ENCODE measurements around the gene CACNA2D3. TPM values are rescaled to one million over a fixed set of nuclear protein-coding genes. Genes with fewer than 3 reads are reported as not detected.

Gene CACNA2D3
- total RNA-seq, 1 experiment from 2014 or later, result not detected

DNA sequence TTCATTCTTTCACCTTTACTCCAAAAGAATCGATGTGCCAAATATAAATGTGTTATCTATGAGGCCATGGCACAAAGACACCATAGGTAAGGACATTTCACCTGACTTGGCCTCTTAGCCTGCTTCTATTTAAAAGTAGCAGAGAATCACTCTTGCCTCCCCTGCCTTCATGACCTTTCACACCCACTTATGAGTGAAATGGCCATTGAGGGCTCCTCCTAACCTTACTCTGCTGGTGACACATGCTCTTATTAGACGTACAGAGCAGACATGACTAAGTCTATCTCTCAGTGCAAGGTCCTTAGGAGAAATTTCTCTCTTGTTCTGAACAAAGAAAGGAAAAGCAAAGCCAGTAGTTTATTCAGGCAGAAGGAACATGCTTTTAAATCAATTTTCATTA, 654.8 kb downstream of the CACNA2D3 start:
- Histone ChIP-seq H3K27me3 (replicated peaks; ENCODE audit: control insufficient read depth, insufficient read depth, low read length) (no peaks in the 10 kb centered on the region), H3K4me3 (ENCODE audit: low read depth, low read length) (no peak overlapping the region), H3K9me3 (no peaks in the 10 kb centered on the region), H3K4me1 (no peaks in the 10 kb centered on the region), H3K36me3 (ENCODE audit: control insufficient read depth, insufficient read depth, low read length) (no peaks in the 10 kb centered on the region)
- Mint-ChIP-seq H3K4me3 (ENCODE audit: unreplicated experiment) (no peak overlapping the region), H3K9me3 (ENCODE audit: unreplicated experiment) (no peaks in the 10 kb centered on the region), H3K36me3 (ENCODE audit: insufficient read depth, unreplicated experiment) (no peaks in the 10 kb centered on the region), H3K27ac (ENCODE audit: unreplicated experiment) (no peak overlapping the region), H3K4me1 (ENCODE audit: low read depth, unreplicated experiment) (no peaks in the 10 kb centered on the region), H3K27me3 (ENCODE audit: insufficient read depth, unreplicated experiment) (peaks cover 20% of the 10 kb centered on the region)
- TF ChIP-seq, protein P1, sequence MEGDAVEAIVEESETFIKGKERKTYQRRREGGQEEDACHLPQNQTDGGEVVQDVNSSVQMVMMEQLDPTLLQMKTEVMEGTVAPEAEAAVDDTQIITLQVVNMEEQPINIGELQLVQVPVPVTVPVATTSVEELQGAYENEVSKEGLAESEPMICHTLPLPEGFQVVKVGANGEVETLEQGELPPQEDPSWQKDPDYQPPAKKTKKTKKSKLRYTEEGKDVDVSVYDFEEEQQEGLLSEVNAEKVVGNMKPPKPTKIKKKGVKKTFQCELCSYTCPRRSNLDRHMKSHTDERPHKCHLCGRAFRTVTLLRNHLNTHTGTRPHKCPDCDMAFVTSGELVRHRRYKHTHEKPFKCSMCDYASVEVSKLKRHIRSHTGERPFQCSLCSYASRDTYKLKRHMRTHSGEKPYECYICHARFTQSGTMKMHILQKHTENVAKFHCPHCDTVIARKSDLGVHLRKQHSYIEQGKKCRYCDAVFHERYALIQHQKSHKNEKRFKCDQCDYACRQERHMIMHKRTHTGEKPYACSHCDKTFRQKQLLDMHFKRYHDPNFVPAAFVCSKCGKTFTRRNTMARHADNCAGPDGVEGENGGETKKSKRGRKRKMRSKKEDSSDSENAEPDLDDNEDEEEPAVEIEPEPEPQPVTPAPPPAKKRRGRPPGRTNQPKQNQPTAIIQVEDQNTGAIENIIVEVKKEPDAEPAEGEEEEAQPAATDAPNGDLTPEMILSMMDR (IDR thresholded peaks at IDR 0.05; ENCODE audit: insufficient read depth in 1 of 2, low read depth in 1 of 2, low read length in 1 of 2, severe bottlenecking in 1 of 2, unreplicated experiment in 1 of 2), result no peak
- ChIA-PET POLR2A (no interaction called here), CTCF (no interaction called here)
- BruUV-seq (replicated peaks), result no TSS peak
- intact Hi-C loops (cut with micrococcal nuclease; ENCODE audit: unreplicated experiment), result no loop called here
- DNase-seq, result no peak

DNA sequence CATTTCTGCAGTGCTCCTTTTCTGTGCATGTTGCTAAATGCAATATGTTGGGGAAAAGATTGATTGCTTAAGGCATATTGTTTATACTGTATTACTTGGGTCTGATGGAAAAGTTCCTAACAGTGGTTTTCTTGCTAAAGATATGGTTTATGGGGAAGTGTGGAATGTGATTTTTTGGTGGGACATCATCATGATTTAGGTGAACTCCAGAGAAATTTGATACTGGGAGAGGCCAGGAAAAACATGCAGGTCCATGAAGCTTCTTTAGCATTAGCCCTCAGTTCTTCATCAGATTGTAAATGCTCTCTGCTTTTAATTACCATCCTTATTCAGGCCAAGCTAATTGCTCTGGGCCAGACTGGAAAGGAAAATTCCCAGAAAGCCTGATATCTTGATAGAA, 658.0 kb downstream of the CACNA2D3 start:
- Mint-ChIP-seq H3K9me3 (ENCODE audit: unreplicated experiment) (no peaks in the 10 kb centered on the region), H3K4me1 (ENCODE audit: low read depth, unreplicated experiment) (no peaks in the 10 kb centered on the region), H3K27me3 (ENCODE audit: insufficient read depth, unreplicated experiment) (peaks cover 15% of the 10 kb centered on the region), H3K27ac (ENCODE audit: unreplicated experiment) (no peak overlapping the region), H3K4me3 (ENCODE audit: unreplicated experiment) (no peak overlapping the region), H3K36me3 (ENCODE audit: insufficient read depth, unreplicated experiment) (no peaks in the 10 kb centered on the region)
- ChIA-PET POLR2A (no interaction called here), CTCF (no interaction called here)
- Histone ChIP-seq H3K4me1 (no peaks in the 10 kb centered on the region), H3K36me3 (ENCODE audit: control insufficient read depth, insufficient read depth, low read length) (no peaks in the 10 kb centered on the region), H3K27me3 (replicated peaks; ENCODE audit: control insufficient read depth, insufficient read depth, low read length) (no peaks in the 10 kb centered on the region), H3K4me3 (ENCODE audit: low read depth, low read length) (no peak overlapping the region), H3K9me3 (no peaks in the 10 kb centered on the region)
- DNase-seq, result no peak
- intact Hi-C loops (cut with micrococcal nuclease; ENCODE audit: unreplicated experiment), result no loop called here
- BruUV-seq (replicated peaks), result no TSS peak
- TF ChIP-seq, protein P1 (IDR thresholded peaks at IDR 0.05; ENCODE audit: insufficient read depth in 1 of 2, low read depth in 1 of 2, low read length in 1 of 2, severe bottlenecking in 1 of 2, unreplicated experiment in 1 of 2), result no peak

DNA sequence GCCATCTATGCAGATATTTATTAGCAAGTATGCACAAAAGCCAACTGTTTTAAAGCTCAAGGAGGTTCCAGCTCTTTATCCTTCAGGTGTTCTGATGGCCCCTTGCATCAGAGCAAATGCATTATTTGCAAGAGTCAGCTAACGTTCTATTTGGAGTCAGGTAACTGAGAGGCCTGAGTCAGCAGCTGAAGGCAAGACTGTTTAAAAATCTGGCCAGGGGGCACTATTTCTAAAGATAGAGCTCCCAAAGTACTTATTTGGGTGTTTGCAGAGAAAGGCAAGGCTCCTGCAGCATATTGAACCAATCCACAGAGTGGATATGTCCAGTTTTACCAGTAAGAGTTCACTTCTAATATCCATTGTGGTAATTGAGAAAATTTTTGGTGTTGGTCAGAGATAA, 659.4 kb downstream of the CACNA2D3 start:
- ChIA-PET CTCF (no interaction called here), POLR2A (no interaction called here)
- H3K9me3 Mint-ChIP-seq (ENCODE audit: unreplicated experiment), result no peaks in the 10 kb centered on the region
- no peak for DNase-seq
- H3K4me3 Mint-ChIP-seq (ENCODE audit: unreplicated experiment), result no peak overlapping the region
- intact Hi-C loops (cut with micrococcal nuclease; ENCODE audit: unreplicated experiment), result no loop called here
- TF ChIP-seq, protein P1 (IDR thresholded peaks at IDR 0.05; ENCODE audit: insufficient read depth in 1 of 2, low read depth in 1 of 2, low read length in 1 of 2, severe bottlenecking in 1 of 2, unreplicated experiment in 1 of 2), result no peak
- no peak overlapping the region for H3K27ac Mint-ChIP-seq (ENCODE audit: unreplicated experiment)
- H3K27me3 Mint-ChIP-seq (ENCODE audit: insufficient read depth, unreplicated experiment), result peaks cover 11% of the 10 kb centered on the region
- Histone ChIP-seq H3K4me3 (ENCODE audit: low read depth, low read length) (no peak overlapping the region), H3K36me3 (ENCODE audit: control insufficient read depth, insufficient read depth, low read length) (no peaks in the 10 kb centered on the region), H3K4me1 (no peaks in the 10 kb centered on the region), H3K27me3 (replicated peaks; ENCODE audit: control insufficient read depth, insufficient read depth, low read length) (no peaks in the 10 kb centered on the region), H3K9me3 (no peaks in the 10 kb centered on the region)
- no peaks in the 10 kb centered on the region for H3K36me3 Mint-ChIP-seq (ENCODE audit: insufficient read depth, unreplicated experiment)
- no TSS peak for BruUV-seq (replicated peaks)
- no peaks in the 10 kb centered on the region for H3K4me1 Mint-ChIP-seq (ENCODE audit: low read depth, unreplicated experiment)

All from Caco-2 (cell line).